RWPE1 (cell line): ENCODE data around the gene ZCWPW1.

ENCODE experiments used
- CTCF ChIA-PET: fragments of 350-600 bp; sonication (Branson Sonifier 250); formaldehyde crosslinking; extraction: SDS; loops from one replicate; lab custom pipeline; 2021; lab: Yijun Ruan, JAX
- POLR2A ChIA-PET: fragments of 400-600 bp; formaldehyde crosslinking; extraction: SDS; loops from one replicate; lab custom pipeline; 2020; ENCODE audit warnings: antibody characterized with exemption; ENCODE audit not compliant: low non-redundant PET; lab: Yijun Ruan, JAX
- DNase-seq: peaks from one replicate; pipeline ENCODE4 v3.0.0; 2012; ENCODE audit warnings: low spot score
- H3K27ac ChIP-seq: fragments of 450-650 bp; 2 replicates; pipeline ENCODE4 v1.5.1; 2017
- CTCF ChIP-seq: fragments of 450-650 bp; conservative IDR thresholded peaks from 2 replicates; pipeline ENCODE4 v1.5.1; 2017; ENCODE audit warnings: low read depth, mild to moderate bottlenecking

ZCWPW1 gene

DNA sequence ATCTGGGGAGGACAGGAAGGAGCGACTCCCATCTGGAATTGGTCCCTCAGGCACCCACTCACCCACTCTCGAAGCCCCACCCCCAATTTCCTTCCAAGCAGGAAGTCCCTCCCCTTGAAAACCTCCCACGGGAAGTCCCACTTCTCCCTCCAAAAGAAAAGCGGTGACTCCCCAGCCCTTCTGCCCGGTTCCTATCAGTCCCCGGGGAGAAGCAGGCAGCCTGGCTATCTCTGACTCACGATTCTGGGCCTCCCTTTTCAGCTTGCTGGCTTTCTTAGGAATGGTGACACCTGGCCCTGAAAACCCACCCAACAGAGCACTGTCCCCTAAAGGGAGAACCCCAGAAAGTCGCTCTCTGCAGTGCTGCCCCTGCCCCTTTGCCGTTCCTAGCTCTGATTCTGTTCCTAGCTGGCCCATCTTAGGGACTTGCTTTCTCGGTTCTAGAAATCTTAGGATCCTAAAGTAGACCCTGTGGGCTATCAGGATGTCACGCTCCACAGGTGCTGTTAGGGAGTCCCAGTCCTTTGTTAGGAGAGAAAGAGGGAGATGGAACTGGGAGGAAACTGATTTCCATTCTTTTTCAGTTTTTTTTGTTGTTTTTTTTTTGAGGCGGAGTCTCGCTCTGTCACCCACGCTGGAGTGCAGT, 44.5 kb upstream of the ZCWPW1 start:
- DNase-seq = no peak
- TF ChIP-seq CTCF = no peak
- ChIA-PET POLR2A (interaction anchor here (0.5 kb wide), 1 partner anchor 14 kb away, joined by 5 read pairs; no protein-coding TSS in a partner anchor), CTCF (interaction anchor here (1.5 to 3.2 kb wide), 2 partner anchors 10 to 87 kb away, joined by 6 to 19 read pairs; partner anchors contain the start of gene NYAP1)
- peak overlapping the region; percentile 89 for H3K27ac ChIP-seq

DNA sequence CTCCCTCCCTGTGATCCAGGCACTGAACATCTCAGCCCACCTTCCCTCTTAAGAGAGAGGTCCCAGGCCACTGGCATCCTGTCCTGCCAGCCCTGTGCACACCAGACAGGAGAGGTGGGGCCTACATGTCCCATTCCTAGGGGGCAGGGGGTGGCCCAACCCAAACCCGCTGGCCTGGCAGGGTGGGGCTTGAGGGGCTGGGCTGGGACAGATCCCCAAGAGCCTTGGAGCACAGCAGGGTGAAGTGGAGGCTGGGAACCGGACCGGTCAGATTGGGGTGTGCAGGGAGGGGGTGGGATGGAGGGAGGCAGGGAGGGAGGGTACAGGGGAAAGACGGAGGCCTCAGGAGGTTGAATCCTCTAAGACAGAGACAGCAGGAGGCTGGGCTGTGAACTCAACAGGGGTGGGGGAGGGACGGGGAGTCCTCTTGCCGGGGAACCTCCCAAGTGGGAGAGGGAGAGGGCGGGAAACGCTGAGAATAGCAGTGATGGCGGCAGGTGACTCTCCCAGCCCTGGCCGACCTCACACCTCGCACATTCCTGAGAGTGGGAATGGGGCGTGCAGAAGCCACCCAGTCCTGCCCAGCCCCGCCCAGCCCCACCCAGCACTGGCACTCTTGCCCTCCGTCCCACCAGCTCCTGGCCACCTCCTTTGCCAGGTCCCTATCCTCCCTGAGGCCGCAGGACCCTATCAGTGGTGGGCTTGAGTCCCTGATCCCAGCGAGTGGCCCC, 43.8 kb upstream of the ZCWPW1 start:
- H3K27ac ChIP-seq = peak overlapping the region; percentile 89
- CTCF ChIA-PET = interaction anchor here (1.5 to 3.2 kb wide), 2 partner anchors 11 to 87 kb away, joined by 6 to 19 read pairs; partner anchors contain the start of gene NYAP1
- TF ChIP-seq CTCF = no peak
- POLR2A ChIA-PET = interaction anchor here (0.5 kb wide), 1 partner anchor 13 kb away, joined by 5 read pairs; no protein-coding TSS in a partner anchor
- no peak for DNase-seq

- POLR2A ChIA-PET = no interaction called here
- no peak for TF ChIP-seq CTCF
- CTCF ChIA-PET = interaction anchor here (0.6 to 3.0 kb wide), 3 partner anchors 61 to 94 kb away, joined by 3 to 32 read pairs (median 3); no protein-coding TSS in a partner anchor
- peak overlapping the region; percentile 89 for H3K27ac ChIP-seq
- DNase-seq = no peak
These were observed 42.5 kb upstream of the ZCWPW1 start for GRCh38 chr7:100471021-100471420.

- DNase-seq = peak; percentile 85
- TF ChIP-seq CTCF = peak; percentile 96
- peak overlapping the region; percentile 89 for H3K27ac ChIP-seq
- CTCF ChIA-PET = interaction anchor here (0.5 to 3.0 kb wide), 17 partner anchors 9 to 618 kb away, joined by 3 to 32 read pairs (median 3); no protein-coding TSS in a partner anchor
- POLR2A ChIA-PET = interaction anchor here (0.6 to 0.7 kb wide), 2 partner anchors 14 to 90 kb away, joined by 3 to 6 read pairs; no protein-coding TSS in a partner anchor
These were observed 40.9 kb upstream of the ZCWPW1 start for GRCh38 chr7:100469227-100470044.

GRCh38 chr7:100467638-100468373, 39.3 kb upstream of the ZCWPW1 start:
- H3K27ac ChIP-seq = peak overlapping the region; percentile 67
- TF ChIP-seq CTCF = no peak
- DNase-seq = no peak
- CTCF ChIA-PET = interaction anchor here (0.6 to 1.3 kb wide), 3 partner anchors 12 to 92 kb away, joined by 3 to 8 read pairs (median 3); no protein-coding TSS in a partner anchor
- POLR2A ChIA-PET = no interaction called here
